Skin of body (tissue), 2 donors: Measurements from ENCODE around the gene NUDCD3. TPM values are rescaled to one million over a fixed set of nuclear protein-coding genes. Genes with fewer than 3 reads are reported as not detected.
"Not testable (repeated sequence)": the region's sequence is repeated elsewhere in the genome, so short reads cannot be mapped to it uniquely, and the experiment has no call there.

ENCODE experiments used
- DNase-seq: peaks from one replicate; lab custom pipeline; 2025; lab: John Stamatoyannopoulos, UW
- total RNA-seq: library from RNA; depleted of rRNA; stranded (reverse); fragments of >200 nt; gene quantifications from one replicate; pipeline ENCODE4 v1.2.3, GENCODE V29; 2014

The NUDCD3 gene
- total RNA-seq, 1 donor from 2014 or later: 47.8 TPM

- no peak for DNase-seq
Measured at GRCh38 chr7:44449584-44449928, 40.9 kb downstream of the NUDCD3 start.

GRCh38 chr7:44448922-44449583, 41.4 kb downstream of the NUDCD3 start:
- no peak for DNase-seq

- no peak for DNase-seq
Measured at GRCh38 chr7:44447874-44448425, 42.5 kb downstream of the NUDCD3 start.

- DNase-seq: no peak
Measured at GRCh38 chr7:44445986-44446671, 44.3 kb downstream of the NUDCD3 start.

GRCh38 chr7:44441079-44441478, 49.4 kb downstream of the NUDCD3 start:
- no peak for DNase-seq

- no peak for DNase-seq
Measured at GRCh38 chr7:44440577-44441078, 49.8 kb downstream of the NUDCD3 start.

- DNase-seq: no peak
Measured at GRCh38 chr7:44439926-44440325, 50.5 kb downstream of the NUDCD3 start.

GRCh38 chr7:44438816-44439215, 51.6 kb downstream of the NUDCD3 start:
- DNase-seq: no peak

GRCh38 chr7:44434201-44434600, 56.3 kb downstream of the NUDCD3 start:
- DNase-seq: no peak

GRCh38 chr7:44433255-44434022, 57.0 kb downstream of the NUDCD3 start:
- DNase-seq: no peak

- DNase-seq: no peak
Measured at GRCh38 chr7:44432381-44432977, 58.0 kb downstream of the NUDCD3 start.

- no peak for DNase-seq
Measured at GRCh38 chr7:44431091-44431608, 59.3 kb downstream of the NUDCD3 start.

GRCh38 chr7:44430054-44430453, 60.4 kb downstream of the NUDCD3 start:
- DNase-seq: no peak

- DNase-seq: not testable (repeated sequence)
Measured at GRCh38 chr7:44424762-44425161, 65.7 kb downstream of the NUDCD3 start.

- no peak for DNase-seq
Measured at GRCh38 chr7:44416941-44417340, 73.5 kb downstream of the NUDCD3 start.

- DNase-seq: no peak
Measured at GRCh38 chr7:44415510-44415909, 74.9 kb downstream of the NUDCD3 start.

GRCh38 chr7:44415047-44415446, 75.4 kb downstream of the NUDCD3 start:
- DNase-seq: no peak

- no peak for DNase-seq
Measured at GRCh38 chr7:44411306-44411705, 79.2 kb downstream of the NUDCD3 start.

- no peak for DNase-seq
Measured at GRCh38 chr7:44408596-44408995, 81.9 kb downstream of the NUDCD3 start.

GRCh38 chr7:44403775-44404174, 86.7 kb downstream of the NUDCD3 start:
- no peak for DNase-seq

GRCh38 chr7:44403176-44403759, 87.2 kb downstream of the NUDCD3 start:
- no peak for DNase-seq
